Prostate gland (tissue), 2 donors: ENCODE results near the gene LRRC63. TPM values are rescaled to one million over a fixed set of nuclear protein-coding genes. Genes with fewer than 3 reads are reported as not detected.

Source experiments
- DNase-seq: peaks from one replicate; pipeline ENCODE4 v3.0.0-alpha.2; 2019; ENCODE audit warnings: low spot score
- H3K27ac ChIP-seq, 2 donors: fragments of 200-600 bp; sonication (generic); 2 replicates each; pipeline ENCODE4 v1.5.1; 2017 to 2019
- H3K27me3 ChIP-seq: fragments of 200-600 bp; sonication (generic); replicated peaks from 2 replicates; pipeline ENCODE4 v1.5.1; 2019; ENCODE audit not compliant: insufficient read depth
- H3K36me3 ChIP-seq, 2 donors: fragments of 200-600 bp; sonication (generic); 1 replicate in 1 of 2; 2 replicates in 1 of 2; pipeline versions ENCODE4 v1.5.1 to v1.8.1; 2017 to 2019
- H3K4me1 ChIP-seq: fragments of 200-600 bp; sonication (generic); replicated peaks from 2 replicates; pipeline ENCODE4 v1.5.1; 2019
- H3K4me3 ChIP-seq, 2 donors: fragments of 200-600 bp; sonication (generic); 2 replicates each; pipeline ENCODE4 v1.5.1; 2017 to 2019
- H3K9me3 ChIP-seq: fragments of 200-600 bp; sonication (generic); 2 replicates; pipeline ENCODE4 v1.5.1; 2017
- CTCF ChIP-seq, 4 experiments: fragments of 200-600 bp in 2 of 4; fragments of 450-650 bp in 2 of 4; sonication (generic) in 2 of 4; IDR thresholded peaks; 1 replicate in 3 of 4; 2 replicates in 1 of 4; pipeline ENCODE4 v1.5.1; 2016 to 2019; ENCODE audit warnings: antibody characterized with exemption in 4 of 4, mild to moderate bottlenecking in 2 of 4, moderate library complexity in 2 of 4
- POLR2A ChIP-seq: fragments of 450-650 bp; IDR thresholded peaks from one replicate; pipeline ENCODE4 v1.6.1; 2016; ENCODE audit warnings: antibody characterized with exemption, mild to moderate bottlenecking
- POLR2AphosphoS5 ChIP-seq: sonication (generic); formaldehyde crosslinking; IDR thresholded peaks from one replicate; pipeline ENCODE4 v1.6.1; 2017; ENCODE audit warnings: antibody characterized with exemption
- WGBS: methylation state at CpG from one replicate; pipeline ENCODE4 v1.1.5; 2018; 5-methylcytosine and 5-hydroxymethylcytosine counted together
- intact Hi-C: fragments of 100-400 bp; cut with DNase I; formaldehyde crosslinking; loops from one replicate; pipeline ENCODE4 v1.14.2; 2022
- total RNA-seq, 2 donors: library from RNA; depleted of rRNA; stranded (reverse); fragments of >200 nt; gene quantifications; one replicate each; pipeline ENCODE4 v1.1.0, GENCODE V29; 2016

LRRC63 gene
- total RNA-seq, 2 donors from 2014 or later, result 1.0 to 1.7 TPM

- no peak for TF ChIP-seq POLR2AphosphoS5
- no peak for TF ChIP-seq CTCF (IDR thresholded peaks at IDR 0.05)
- no peak for TF ChIP-seq POLR2A
- Histone ChIP-seq H3K4me3 (no peak overlapping the region), H3K36me3 (no peaks in the 10 kb centered on the region), H3K27ac (no peak overlapping the region), H3K9me3 (no peaks in the 10 kb centered on the region), H3K27me3 (no peaks in the 10 kb centered on the region), H3K4me1 (no peaks in the 10 kb centered on the region)
- no peak for DNase-seq
- intact Hi-C loops, result no loop called here
- 65% methylated on average over 1 of the region's 1 CpG for WGBS
Observed at GRCh38 chr13:46286972-46287371, 75.2 kb downstream of the LRRC63 start.

- no peaks in the 10 kb centered on the region for H3K9me3 ChIP-seq
- WGBS, result 91% methylated on average over 5 of the region's 5 CpGs
- H3K27me3 ChIP-seq, result no peaks in the 10 kb centered on the region
- peak overlapping the region in 1 of 2 donors; percentile 10 for H3K27ac ChIP-seq
- H3K36me3 ChIP-seq, result no peaks in the 10 kb centered on the region
- intact Hi-C loops, result no loop called here
- DNase-seq, result peak; percentile 17
- peak in 3 of 4 experiments; percentile 40 to 60 (median 41) for TF ChIP-seq CTCF (IDR thresholded peaks at IDR 0.05)
- no peak for TF ChIP-seq POLR2A
- H3K4me3 ChIP-seq, result no peak overlapping the region
- no peaks in the 10 kb centered on the region for H3K4me1 ChIP-seq
Observed at GRCh38 chr13:46288570-46289259, 77.0 kb downstream of the LRRC63 start.

- intact Hi-C loops, result no loop called here
- Histone ChIP-seq H3K4me1 (no peaks in the 10 kb centered on the region), H3K27ac (peak overlapping the region in 1 of 2 donors; percentile 10), H3K36me3 (no peaks in the 10 kb centered on the region), H3K9me3 (no peaks in the 10 kb centered on the region), H3K27me3 (no peaks in the 10 kb centered on the region), H3K4me3 (no peak overlapping the region)
- TF ChIP-seq CTCF (IDR thresholded peaks at IDR 0.05) (no peak), POLR2A (no peak), POLR2AphosphoS5 (no peak)
- no peak for DNase-seq
- 61% methylated on average over 4 of the region's 4 CpGs for WGBS
Observed at GRCh38 chr13:46289260-46289955, 77.7 kb downstream of the LRRC63 start.

GRCh38 chr13:46290434-46290833, 78.7 kb downstream of the LRRC63 start:
- Histone ChIP-seq H3K9me3 (no peaks in the 10 kb centered on the region), H3K27me3 (no peaks in the 10 kb centered on the region), H3K27ac (no peak overlapping the region), H3K4me1 (peaks cover 4% of the 10 kb centered on the region), H3K4me3 (no peak overlapping the region), H3K36me3 (no peaks in the 10 kb centered on the region)
- TF ChIP-seq POLR2A (no peak), CTCF (IDR thresholded peaks at IDR 0.05) (no peak), POLR2AphosphoS5 (no peak)
- WGBS, result 87% methylated on average over 3 of the region's 3 CpGs
- intact Hi-C loops, result no loop called here
- DNase-seq, result no peak

GRCh38 chr13:46293436-46293835, 81.7 kb downstream of the LRRC63 start:
- 55% methylated on average over 3 of the region's 3 CpGs for WGBS
- no peak for TF ChIP-seq CTCF (IDR thresholded peaks at IDR 0.05)
- TF ChIP-seq POLR2A, result no peak
- TF ChIP-seq POLR2AphosphoS5, result no peak

More at GRCh38 chr13:46293436-46293835, 81.7 kb downstream of the LRRC63 start:
- Histone ChIP-seq H3K4me3 (no peak overlapping the region), H3K27me3 (no peaks in the 10 kb centered on the region), H3K4me1 (peaks cover 4% of the 10 kb centered on the region), H3K9me3 (no peaks in the 10 kb centered on the region), H3K36me3 (no peaks in the 10 kb centered on the region), H3K27ac (no peak overlapping the region)
- intact Hi-C loops, result no loop called here
- no peak for DNase-seq
